PC-9 (cell line): ENCODE measurements around the gene ARHGEF28. TPM values are rescaled to one million over a fixed set of nuclear protein-coding genes. Genes with fewer than 3 reads are reported as not detected.

Experiments
- BruUV-seq: library from RNA; stranded (reverse); fragments of 400-500 nt; replicated peaks from 2 replicates; lab custom pipeline; 2021; lab: Mats Ljungman, UMichigan
- CTCF ChIA-PET: fragments of 300-600 bp; sonication (Branson Sonifier 250); formaldehyde crosslinking; loops from one replicate; lab custom pipeline; 2022; ENCODE audit warnings: antibody characterized with exemption; lab: Charles Lee
- POLR2A ChIA-PET: fragments of 300-600 bp; sonication (Branson Sonifier 250); formaldehyde crosslinking; loops from one replicate; lab custom pipeline; 2022; ENCODE audit warnings: antibody characterized with exemption; ENCODE audit not compliant: unreplicated experiment; lab: Charles Lee
- DNase-seq, 2 experiments: peaks; one replicate each; pipeline versions ENCODE4 v3.0.0 to v3.0.0-alpha.2; 2015 to 2022; ENCODE audit warnings: mixed read lengths in 1 of 2
- H2AFZ ChIP-seq: fragments of 200-600 bp; sonication (generic); 2 replicates; pipeline ENCODE4 v1.8.1; 2017; ENCODE audit warnings: antibody characterized with exemption
- H3F3A ChIP-seq: fragments of 200-600 bp; sonication (generic); 2 replicates; pipeline ENCODE4 v1.8.1; 2017; ENCODE audit warnings: antibody characterized with exemption, mild to moderate bottlenecking, low read depth; ENCODE audit not compliant: insufficient read depth
- H3K27ac ChIP-seq: fragments of 200-600 bp; sonication (generic); 2 replicates; pipeline ENCODE4 v1.6.1; 2016; ENCODE audit warnings: mixed run types
- H3K27me3 ChIP-seq: fragments of 200-600 bp; sonication (generic); 2 replicates; pipeline ENCODE4 v1.6.1; 2016; ENCODE audit warnings: low read depth, mixed run types; ENCODE audit not compliant: insufficient read depth
- H3K36me3 ChIP-seq: fragments of 200-600 bp; sonication (generic); 2 replicates; pipeline ENCODE4 v1.6.1; 2016; ENCODE audit warnings: low read depth, mixed run types
- H3K4me1 ChIP-seq: fragments of 200-600 bp; sonication (generic); replicated peaks from 2 replicates; pipeline ENCODE4 v1.6.1; 2016; ENCODE audit warnings: mixed run types; ENCODE audit not compliant: insufficient read depth
- H3K4me2 ChIP-seq: fragments of 200-600 bp; sonication (generic); 2 replicates; pipeline ENCODE4 v1.6.1; 2017; ENCODE audit warnings: mixed run types
- H3K4me3 ChIP-seq: fragments of 200-600 bp; sonication (generic); 2 replicates; pipeline ENCODE4 v1.6.1; 2016; ENCODE audit warnings: mixed run types
- H3K79me2 ChIP-seq: fragments of 200-600 bp; sonication (generic); 2 replicates; pipeline ENCODE4 v1.6.1; 2017; ENCODE audit warnings: low read depth, mixed run types
- H3K9me2 ChIP-seq: fragments of 200-600 bp; sonication (generic); 2 replicates; pipeline ENCODE4 v1.8.1; 2017; ENCODE audit warnings: mild to moderate bottlenecking; ENCODE audit not compliant: insufficient read depth
- H3K9me3 ChIP-seq: fragments of 200-600 bp; sonication (generic); 2 replicates; pipeline ENCODE4 v1.8.1; 2016; ENCODE audit warnings: low read depth; ENCODE audit not compliant: insufficient read depth
- H4K20me1 ChIP-seq: fragments of 200-600 bp; sonication (generic); 2 replicates; pipeline ENCODE4 v1.8.1; 2017; ENCODE audit not compliant: insufficient read depth
- CTCF ChIP-seq: fragments of 200-600 bp; sonication (generic); conservative IDR thresholded peaks from 2 replicates; pipeline ENCODE4 v1.6.1; 2017; ENCODE audit warnings: mixed run types, antibody characterized with exemption, mild to moderate bottlenecking, moderate library complexity
- EZH2 ChIP-seq: fragments of 200-600 bp; sonication (generic); IDR thresholded peaks from 2 replicates; pipeline ENCODE4 v1.8.0; 2017; ENCODE audit warnings: antibody characterized with exemption, low read depth
- intact Hi-C: fragments of 100-400 bp; cut with micrococcal nuclease; formaldehyde crosslinking; loops from one replicate; pipeline ENCODE4 v1.10.0; 2022; ENCODE audit not compliant: unreplicated experiment
- total RNA-seq: library from RNA; stranded (reverse); gene quantifications from 2 replicates; pipeline ENCODE4 v1.2.3, GENCODE V29; 2021

Gene ARHGEF28
- total RNA-seq, 1 experiment from 2014 or later, result 77.5 TPM

DNA sequence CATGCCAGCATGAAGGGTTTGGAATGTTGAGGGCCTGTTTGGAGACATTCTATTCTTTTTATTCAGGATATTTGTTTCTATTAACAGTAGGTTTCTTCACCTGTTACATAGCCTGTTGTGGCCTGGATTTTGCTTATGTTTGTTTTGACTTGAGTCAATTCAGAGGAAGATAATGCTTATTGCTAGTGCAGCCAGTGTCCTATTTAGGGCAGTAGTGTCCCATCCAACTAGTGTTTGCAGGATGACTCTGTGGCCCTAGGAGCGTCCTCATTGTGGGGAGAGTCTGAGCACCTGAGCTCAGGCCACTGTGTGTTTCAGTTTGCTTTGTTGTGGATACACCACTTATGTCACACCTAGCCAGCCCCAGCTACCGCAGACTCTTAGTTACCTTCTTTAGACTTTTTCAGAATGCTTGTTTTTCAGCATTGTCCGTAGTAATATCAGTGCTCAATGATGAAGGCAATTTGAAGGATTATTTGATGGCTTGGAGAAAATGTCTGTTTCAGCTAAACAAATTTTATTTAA lies 90.3 kb downstream of the ARHGEF28 start:
- no TSS peak for BruUV-seq

GRCh38 chr5:73718762-73719161 lies 92.8 kb downstream of the ARHGEF28 start:
- Histone ChIP-seq H3K27ac (no peak overlapping the region), H3K9me2 (no peaks in the 10 kb centered on the region), H3K4me2 (no peak overlapping the region), H3K4me1 (no peaks in the 10 kb centered on the region), H2AFZ (no peak overlapping the region), H3K36me3 (peaks cover 9% of the 10 kb centered on the region), H3K4me3 (no peak overlapping the region), H3K79me2 (peaks cover 24% of the 10 kb centered on the region), H4K20me1 (0 out of 2 replicates have a peak, but pooled peaks cover 3% of the 10 kb centered on the region), H3F3A (no peaks in the 10 kb centered on the region), H3K9me3 (no peaks in the 10 kb centered on the region), H3K27me3 (no peaks in the 10 kb centered on the region)
- CTCF ChIA-PET, result no interaction called here
- POLR2A ChIA-PET, result no interaction called here
- intact Hi-C loops, result no loop called here
- no TSS peak for BruUV-seq
- TF ChIP-seq CTCF (no peak), EZH2 (no peak)
- DNase-seq, result no peak

More for the DNA sequence above, 90.3 kb downstream of the ARHGEF28 start:
- Histone ChIP-seq H3K4me3 (no peak overlapping the region), H3K36me3 (peaks cover 16% of the 10 kb centered on the region), H3K27me3 (no peaks in the 10 kb centered on the region), H2AFZ (no peak overlapping the region), H3F3A (no peaks in the 10 kb centered on the region), H4K20me1 (0 out of 2 replicates have a peak, but pooled peaks cover 4% of the 10 kb centered on the region), H3K4me1 (0 out of 2 replicates have a peak, but pooled peaks cover 3% of the 10 kb centered on the region), H3K79me2 (peaks cover 45% of the 10 kb centered on the region), H3K27ac (no peak overlapping the region), H3K4me2 (no peak overlapping the region), H3K9me2 (no peaks in the 10 kb centered on the region), H3K9me3 (no peaks in the 10 kb centered on the region)
- TF ChIP-seq EZH2, result no peak
- TF ChIP-seq CTCF, result no peak
- ChIA-PET POLR2A (no interaction called here), CTCF (no interaction called here)
- intact Hi-C loops, result no loop called here
- no peak for DNase-seq

DNA sequence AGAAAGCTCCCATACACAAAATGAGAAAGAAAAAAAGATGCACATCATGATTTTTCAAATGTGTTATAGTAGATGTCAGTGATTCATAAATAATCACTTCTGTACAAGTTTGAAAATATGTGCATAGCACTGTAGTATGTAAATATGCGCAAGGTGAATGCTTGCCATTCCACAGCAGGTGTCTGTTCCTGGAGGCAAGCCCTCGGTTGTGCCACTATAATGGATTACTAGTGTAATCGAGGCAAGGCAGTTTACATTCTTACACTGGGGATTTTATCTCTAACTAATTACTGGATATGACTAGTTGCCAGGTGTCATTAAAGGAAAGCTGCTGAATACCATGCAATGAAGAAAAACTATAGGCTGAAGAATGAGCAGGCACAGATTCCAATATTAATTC lies 93.6 kb downstream of the ARHGEF28 start:
- H3K9me3 ChIP-seq, result no peaks in the 10 kb centered on the region
- POLR2A ChIA-PET, result no interaction called here
- TF ChIP-seq CTCF, result no peak
- no peak for TF ChIP-seq EZH2
- no peaks in the 10 kb centered on the region for H3K27me3 ChIP-seq
- CTCF ChIA-PET, result interaction anchor here (0.7 kb wide), 1 partner anchor 27 kb away, joined by 6 read pairs; no protein-coding TSS in a partner anchor
- DNase-seq, result no peak
- no peak overlapping the region for H2AFZ ChIP-seq
- H3K4me1 ChIP-seq, result no peaks in the 10 kb centered on the region
- no peaks in the 10 kb centered on the region for H3K9me2 ChIP-seq
- no TSS peak for BruUV-seq
- no peak overlapping the region for H3K4me3 ChIP-seq
- no peak overlapping the region for H3K27ac ChIP-seq
- peaks cover 9% of the 10 kb centered on the region for H3K36me3 ChIP-seq
- H3F3A ChIP-seq, result no peaks in the 10 kb centered on the region
- peaks cover 21% of the 10 kb centered on the region for H3K79me2 ChIP-seq
- no peak overlapping the region for H3K4me2 ChIP-seq
- intact Hi-C loops, result no loop called here
- H4K20me1 ChIP-seq, result no peaks in the 10 kb centered on the region
